OCI-M2 (cell line): ENCODE results near the gene DHDH.
"Not testable (repeated sequence)": the region's sequence is repeated elsewhere in the genome, so short reads cannot be mapped to it uniquely, and the experiment has no call there.

Source experiments
- DNase-seq: peaks from one replicate; lab custom pipeline; 2025; ENCODE audit not compliant: unreplicated experiment; lab: John Stamatoyannopoulos, UW

The DHDH gene

GRCh38 chr19:48915757-48916156 lies 17.7 kb upstream of the DHDH start:
- DNase-seq = no peak

- no peak for DNase-seq
These were observed 15.4 kb upstream of the DHDH start for GRCh38 chr19:48918071-48918470.

- no peak for DNase-seq
These were observed 14.7 kb upstream of the DHDH start for GRCh38 chr19:48918801-48919247.

GRCh38 chr19:48919271-48919670 lies 14.2 kb upstream of the DHDH start:
- DNase-seq = not testable (repeated sequence)

- DNase-seq = no peak
These were observed 12.6 kb upstream of the DHDH start for GRCh38 chr19:48920949-48921348.

GRCh38 chr19:48921721-48922500 lies 11.6 kb upstream of the DHDH start:
- DNase-seq = no peak

- no peak for DNase-seq
These were observed 10.7 kb upstream of the DHDH start for GRCh38 chr19:48922548-48923490.

- DNase-seq = no peak
These were observed 8.2 kb upstream of the DHDH start for GRCh38 chr19:48925240-48925843.

- not testable (repeated sequence) for DNase-seq
These were observed 7.6 kb upstream of the DHDH start for GRCh38 chr19:48925890-48926289.

GRCh38 chr19:48926909-48927308 lies 6.6 kb upstream of the DHDH start:
- DNase-seq = no peak

GRCh38 chr19:48927692-48928091 lies 5.8 kb upstream of the DHDH start:
- not testable (repeated sequence) for DNase-seq

- no peak for DNase-seq
These were observed 5.1 kb upstream of the DHDH start for GRCh38 chr19:48928164-48929025.

- no peak for DNase-seq
These were observed 1.3 kb downstream of the DHDH start for GRCh38 chr19:48934837-48935236.

GRCh38 chr19:48935864-48936263 lies 2.4 kb downstream of the DHDH start:
- no peak for DNase-seq

- DNase-seq = no peak
These were observed 4.8 kb downstream of the DHDH start for GRCh38 chr19:48938256-48938655.

GRCh38 chr19:48940902-48941301 lies 7.4 kb downstream of the DHDH start:
- DNase-seq = no peak

- no peak for DNase-seq
These were observed 9.6 kb downstream of the DHDH start for GRCh38 chr19:48943081-48943480.

GRCh38 chr19:48945415-48945814 lies 11.9 kb downstream of the DHDH start:
- no peak for DNase-seq

GRCh38 chr19:48945817-48946216 lies 12.3 kb downstream of the DHDH start:
- DNase-seq = no peak

- no peak for DNase-seq
These were observed 13.2 kb downstream of the DHDH start for GRCh38 chr19:48946463-48947257.
